Natural killer cell treated with Interleukin-12 subunit alpha and Interleukin-12 subunit beta and Interleukin-15 and Interleukin-18, amount 100 ng/mL, for 72 hours (primary cell): ENCODE data around the gene SCN1B. TPM values are rescaled to one million over a fixed set of nuclear protein-coding genes. Genes with fewer than 3 reads are reported as not detected.
"Not testable (repeated sequence)": the region's sequence is repeated elsewhere in the genome, so short reads cannot be mapped to it uniquely, and the experiment has no call there.

ENCODE experiments used
- ATAC-seq, 2 donors: fragments of 150-1000 bp; cut with Tn5 transposase in 1 of 2; sonication (Bioruptor Pico), chemical (Tn5 transposase) in 1 of 2; 2 replicates each; pipeline ENCODE4 v1.10.0; 2021
- DNase-seq: peaks from one replicate; pipeline ENCODE4 v3.0.0; 2022; ENCODE audit warnings: low spot score
- H3K27ac Mint-ChIP-seq, 2 donors: 1 replicate in 1 of 2; 2 replicates in 1 of 2; pipeline ENCODE4 v1.8.0; 2022; ENCODE audit warnings: mixed read lengths in 2 of 2, mild to moderate bottlenecking in 1 of 2, moderate library complexity in 1 of 2
- H3K27me3 Mint-ChIP-seq, 2 donors: 1 replicate in 1 of 2; 2 replicates in 1 of 2; pipeline ENCODE4 v1.8.0; 2022; ENCODE audit warnings: mixed read lengths in 2 of 2
- H3K36me3 Mint-ChIP-seq: one replicate; pipeline ENCODE4 v1.8.0; 2022; ENCODE audit warnings: mixed read lengths
- H3K4me1 Mint-ChIP-seq, 2 donors: 1 replicate in 1 of 2; 2 replicates in 1 of 2; pipeline ENCODE4 v1.8.0; 2022; ENCODE audit warnings: low read depth in 2 of 2, mixed read lengths in 2 of 2, mild to moderate bottlenecking in 1 of 2
- H3K4me3 Mint-ChIP-seq: one replicate; pipeline ENCODE4 v1.8.0; 2022; ENCODE audit warnings: mixed read lengths
- H3K9me3 Mint-ChIP-seq: 2 replicates; pipeline ENCODE4 v1.8.0; 2022; ENCODE audit warnings: mixed read lengths
- total RNA-seq, 2 donors: library from RNA; stranded (reverse); gene quantifications; one replicate each; pipeline ENCODE4 v1.2.3, GENCODE V29; 2022

SCN1B gene
- total RNA-seq, 2 donors from 2014 or later = 0.52 to 0.95 TPM

DNA sequence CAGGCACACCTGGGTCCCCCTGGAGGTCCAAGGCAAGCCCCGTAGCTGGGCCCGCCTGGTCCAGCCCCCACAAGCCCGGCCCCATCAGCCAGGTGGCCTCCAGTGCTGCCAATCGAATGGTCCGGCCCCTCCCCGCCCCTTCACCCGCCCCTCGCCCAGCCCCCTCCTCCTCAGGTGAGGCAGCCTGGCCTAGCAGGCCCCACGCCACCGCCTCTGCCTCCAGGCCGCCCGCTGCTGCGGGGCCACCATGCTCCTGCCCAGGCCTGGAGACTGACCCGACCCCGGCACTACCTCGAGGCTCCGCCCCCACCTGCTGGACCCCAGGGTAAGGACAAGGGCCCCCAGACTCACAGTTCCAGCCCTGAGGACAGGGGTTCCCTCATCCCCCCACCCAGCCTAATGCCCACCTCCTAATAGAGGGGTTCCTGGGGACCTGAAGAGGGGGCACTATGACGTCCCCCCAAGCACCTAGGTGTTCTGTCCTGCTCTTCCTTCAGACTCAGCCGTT, 11.3 kb downstream of the SCN1B start, which contains the start of gene HPN:
Gene HPN, plus strand, starts transcription at position 174 of the 508 bp plus-strand sequence. CDS start 786 bp downstream, outside the sequence.
- Mint-ChIP-seq H3K27ac (no peak within 1 kb of the TSS), H3K36me3 (no peaks in the 10 kb centered on the region), H3K4me1 (peaks cover 8 to 39% of the 10 kb centered on the region in 2 donors), H3K9me3 (no peaks in the 10 kb centered on the region), H3K4me3 (peak within 1 kb of the TSS; percentile 52), H3K27me3 (peaks cover 18 to 25% of the 10 kb centered on the region in 2 donors)
- ATAC-seq (no peak), DNase-seq (no peak)

GRCh38 chr19:35042056-35042730, 11.9 kb downstream of the SCN1B start:
- H3K4me3 Mint-ChIP-seq = no peak overlapping the region
- no peak overlapping the region for H3K27ac Mint-ChIP-seq
- peaks cover 8 to 39% of the 10 kb centered on the region in 2 donors for H3K4me1 Mint-ChIP-seq
- H3K36me3 Mint-ChIP-seq = no peaks in the 10 kb centered on the region
- ATAC-seq (no peak), DNase-seq (no peak)
- peaks cover 18 to 25% of the 10 kb centered on the region in 2 donors for H3K27me3 Mint-ChIP-seq
- no peaks in the 10 kb centered on the region for H3K9me3 Mint-ChIP-seq

DNA sequence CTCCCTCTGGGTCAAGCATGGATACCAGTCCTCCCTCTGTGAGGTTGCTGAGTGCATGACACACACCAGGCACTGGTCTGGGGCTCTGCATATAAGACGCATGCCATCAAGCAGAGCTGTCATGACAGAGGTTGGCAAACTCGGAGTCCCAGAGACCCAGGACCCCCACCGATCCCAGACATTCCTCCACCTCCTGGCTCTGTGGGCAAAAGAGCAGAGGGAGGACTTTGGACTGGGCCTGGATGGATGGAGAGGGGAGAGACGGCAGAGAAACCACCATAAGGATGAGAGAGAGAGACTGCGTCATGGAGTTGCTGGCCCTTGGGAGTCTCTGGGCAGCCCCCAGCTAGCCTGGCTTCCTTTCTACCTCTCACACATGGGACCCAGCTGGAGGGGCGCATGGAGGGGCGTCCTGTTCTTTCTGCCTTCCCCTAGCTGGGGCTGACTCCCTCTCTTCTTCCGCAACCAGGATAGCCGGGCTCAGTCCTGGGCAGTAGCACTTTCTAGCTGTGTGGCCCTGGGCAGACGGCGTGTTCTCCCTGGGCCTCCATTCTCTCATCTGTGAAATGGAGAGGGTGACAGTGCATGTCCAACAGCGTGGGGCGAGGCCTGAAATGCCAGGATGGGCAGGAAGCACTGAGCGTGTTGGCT, 12.8 kb downstream of the SCN1B start:
- Mint-ChIP-seq H3K36me3 (no peaks in the 10 kb centered on the region), H3K9me3 (no peaks in the 10 kb centered on the region), H3K27ac (no peak overlapping the region), H3K27me3 (peaks cover 18 to 25% of the 10 kb centered on the region in 2 donors), H3K4me3 (no peak overlapping the region), H3K4me1 (peaks cover 8 to 35% of the 10 kb centered on the region in 2 donors)
- ATAC-seq (no peak), DNase-seq (no peak)

- H3K4me1 Mint-ChIP-seq = peaks cover 8 to 30% of the 10 kb centered on the region in 2 donors
- DNase-seq = no peak
- peaks cover 18 to 25% of the 10 kb centered on the region in 2 donors for H3K27me3 Mint-ChIP-seq
- no peak overlapping the region for H3K4me3 Mint-ChIP-seq
- H3K36me3 Mint-ChIP-seq = no peaks in the 10 kb centered on the region
- ATAC-seq = no peak
- no peaks in the 10 kb centered on the region for H3K9me3 Mint-ChIP-seq
- H3K27ac Mint-ChIP-seq = peak overlapping the region; percentile 8 to 72
These were observed 13.6 kb downstream of the SCN1B start for GRCh38 chr19:35043906-35044305.

- no peak overlapping the region for H3K4me3 Mint-ChIP-seq
- H3K36me3 Mint-ChIP-seq = no peaks in the 10 kb centered on the region
- DNase-seq (no peak), ATAC-seq (peak in 1 of 2 donors; percentile 40)
- no peaks in the 10 kb centered on the region for H3K9me3 Mint-ChIP-seq
- peaks cover 18 to 25% of the 10 kb centered on the region in 2 donors for H3K27me3 Mint-ChIP-seq
- H3K27ac Mint-ChIP-seq = peak overlapping the region; percentile 8 to 72
- H3K4me1 Mint-ChIP-seq = peaks cover 8 to 28% of the 10 kb centered on the region in 2 donors
These were observed 14.2 kb downstream of the SCN1B start for GRCh38 chr19:35044317-35045117.

- H3K4me1 Mint-ChIP-seq = peaks cover 1 to 21% of the 10 kb centered on the region in 2 donors
- no peak overlapping the region for H3K4me3 Mint-ChIP-seq
- no peak for DNase-seq
- H3K27me3 Mint-ChIP-seq = peaks cover 12 to 18% of the 10 kb centered on the region in 2 donors
- H3K9me3 Mint-ChIP-seq = no peaks in the 10 kb centered on the region
- no peak overlapping the region for H3K27ac Mint-ChIP-seq
- no peaks in the 10 kb centered on the region for H3K36me3 Mint-ChIP-seq
- peak; percentile 65 to 71 for ATAC-seq
These were observed 15.5 kb downstream of the SCN1B start for GRCh38 chr19:35045667-35046300.

GRCh38 chr19:35046461-35046860, 16.2 kb downstream of the SCN1B start:
- no peaks in the 10 kb centered on the region for H3K9me3 Mint-ChIP-seq
- no peak overlapping the region for H3K27ac Mint-ChIP-seq
- H3K4me3 Mint-ChIP-seq = no peak overlapping the region
- peaks cover 0 to 20% of the 10 kb centered on the region in 2 donors for H3K4me1 Mint-ChIP-seq
- H3K36me3 Mint-ChIP-seq = no peaks in the 10 kb centered on the region
- peaks cover 12 to 18% of the 10 kb centered on the region in 2 donors for H3K27me3 Mint-ChIP-seq
- DNase-seq (no peak), ATAC-seq (no peak)

- ATAC-seq = no peak
These were observed 18.7 kb downstream of the SCN1B start for GRCh38 chr19:35048911-35049411.

DNA sequence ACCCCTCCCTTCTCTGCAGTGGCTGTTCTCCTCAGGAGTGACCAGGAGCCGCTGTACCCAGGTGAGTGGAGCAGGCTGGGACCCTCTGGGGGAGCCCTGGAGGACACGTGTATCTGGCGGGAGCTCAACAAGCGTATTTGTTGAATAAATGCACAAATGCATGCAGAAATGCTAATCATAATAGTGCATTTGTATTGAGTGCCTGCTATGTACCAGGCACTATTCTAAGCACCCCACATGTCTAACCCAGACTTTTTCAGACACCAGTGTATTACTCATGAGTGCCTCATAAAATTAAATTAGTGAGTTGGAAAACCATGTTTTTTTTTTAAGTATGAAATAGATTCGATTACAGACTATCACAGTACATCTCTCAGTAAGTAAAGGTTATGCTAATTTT, 19.2 kb downstream of the SCN1B start:
- DNase-seq (no peak), ATAC-seq (no peak)
- no peaks in the 10 kb centered on the region for H3K36me3 Mint-ChIP-seq
- H3K4me1 Mint-ChIP-seq = peaks cover 0 to 14% of the 10 kb centered on the region in 2 donors
- H3K27ac Mint-ChIP-seq = no peak overlapping the region
- no peak overlapping the region for H3K4me3 Mint-ChIP-seq
- H3K27me3 Mint-ChIP-seq = peaks cover 0 to 6% of the 10 kb centered on the region in 2 donors
- H3K9me3 Mint-ChIP-seq = no peaks in the 10 kb centered on the region

More at GRCh38 chr19:35048911-35049411, 18.7 kb downstream of the SCN1B start:
- H3K4me3 Mint-ChIP-seq = no peak overlapping the region
- DNase-seq = no peak
- no peaks in the 10 kb centered on the region for H3K9me3 Mint-ChIP-seq
- peaks cover 0 to 18% of the 10 kb centered on the region in 2 donors for H3K4me1 Mint-ChIP-seq
- H3K27ac Mint-ChIP-seq = no peak overlapping the region
- H3K27me3 Mint-ChIP-seq = peaks cover 0 to 11% of the 10 kb centered on the region in 2 donors
- H3K36me3 Mint-ChIP-seq = no peaks in the 10 kb centered on the region

- H3K27me3 Mint-ChIP-seq, H3K36me3 Mint-ChIP-seq, H3K4me3 Mint-ChIP-seq, DNase-seq, ATAC-seq, H3K4me1 Mint-ChIP-seq, H3K9me3 Mint-ChIP-seq, H3K27ac Mint-ChIP-seq: not testable (repeated sequence)
These were observed 20.4 kb downstream of the SCN1B start for GRCh38 chr19:35050662-35051061.

- not testable (repeated sequence) for H3K4me3 Mint-ChIP-seq, H3K4me1 Mint-ChIP-seq, ATAC-seq, H3K27ac Mint-ChIP-seq, H3K36me3 Mint-ChIP-seq, DNase-seq, H3K9me3 Mint-ChIP-seq, H3K27me3 Mint-ChIP-seq
These were observed 21.0 kb downstream of the SCN1B start for GRCh38 chr19:35051268-35051667.

- Mint-ChIP-seq H3K27ac (no peak overlapping the region), H3K4me1 (no peaks in the 10 kb centered on the region), H3K4me3 (no peak overlapping the region), H3K27me3 (peaks cover 8 to 11% of the 10 kb centered on the region in 2 donors), H3K36me3 (no peaks in the 10 kb centered on the region), H3K9me3 (no peaks in the 10 kb centered on the region)
- DNase-seq = no peak
- ATAC-seq = no peak
These were observed 21.5 kb downstream of the SCN1B start for GRCh38 chr19:35051796-35052195.

GRCh38 chr19:35052599-35053190, 22.4 kb downstream of the SCN1B start:
- Mint-ChIP-seq H3K4me3 (no peak overlapping the region), H3K27me3 (peaks cover 10 to 11% of the 10 kb centered on the region in 2 donors), H3K27ac (no peak overlapping the region), H3K9me3 (no peaks in the 10 kb centered on the region), H3K36me3 (no peaks in the 10 kb centered on the region), H3K4me1 (no peaks in the 10 kb centered on the region)
- DNase-seq (no peak), ATAC-seq (no peak)
